ENCODE data around the gene HACL1. TPM values are rescaled to one million over a fixed set of nuclear protein-coding genes. Genes with fewer than 3 reads are reported as not detected.
"Not testable (repeated sequence)": the region's sequence is repeated elsewhere in the genome, so short reads cannot be mapped to it uniquely, and the experiment has no call there.

The HACL1 gene
- total RNA-seq, 1 experiment from 2014 or later, result 28.7 TPM

GRCh38 chr3:15611018-15611417, 9.6 kb upstream of the HACL1 start:
- Histone ChIP-seq H3F3A (ENCODE audit: insufficient read depth, low read depth) (no peaks in the 10 kb centered on the region), H2AFZ (no peak overlapping the region), H3K9me2 (ENCODE audit: insufficient read depth) (no peaks in the 10 kb centered on the region), H3K4me1 (replicated peaks; ENCODE audit: insufficient read depth) (no peaks in the 10 kb centered on the region; the same call in none of the 2 replicates), H3K4me3 (no peak overlapping the region), H3K36me3 (ENCODE audit: low read depth) (0 out of 2 replicates have a peak, but pooled peaks cover 4% of the 10 kb centered on the region), H3K9me3 (ENCODE audit: insufficient read depth, low read depth) (no peaks in the 10 kb centered on the region), H3K27ac (no peak overlapping the region), H4K20me1 (ENCODE audit: insufficient read depth) (no peaks in the 10 kb centered on the region), H3K27me3 (ENCODE audit: insufficient read depth, low read depth) (no peaks in the 10 kb centered on the region), H3K4me2 (no peak overlapping the region), H3K79me2 (ENCODE audit: low read depth) (no peaks in the 10 kb centered on the region)
- ChIA-PET POLR2A (ENCODE audit: unreplicated experiment) (interaction anchor here (0.6 to 0.7 kb wide), 2 partner anchors 154 to 513 kb away, joined by 5 to 7 read pairs; no protein-coding TSS in a partner anchor), CTCF (no interaction called here)
- no TSS peak for BruUV-seq (replicated peaks)
- TF ChIP-seq EZH2 (IDR thresholded peaks at IDR 0.05; ENCODE audit: low read depth) (no peak), CTCF (conservative IDR thresholded peaks at IDR 0.05) (no peak)
- DNase-seq, result no peak
- intact Hi-C loops (cut with micrococcal nuclease; ENCODE audit: unreplicated experiment), result no loop called here

GRCh38 chr3:15610082-15610759, 8.9 kb upstream of the HACL1 start:
- BruUV-seq (replicated peaks), result no TSS peak

GRCh38 chr3:15606434-15606891, 5.1 kb upstream of the HACL1 start:
- H3K9me2 ChIP-seq (ENCODE audit: insufficient read depth), result no peaks in the 10 kb centered on the region
- no peak overlapping the region for H3K27ac ChIP-seq
- no peaks in the 10 kb centered on the region for H4K20me1 ChIP-seq (ENCODE audit: insufficient read depth)
- ChIA-PET POLR2A (ENCODE audit: unreplicated experiment) (no interaction called here), CTCF (no interaction called here)
- no peak overlapping the region for H2AFZ ChIP-seq
- intact Hi-C loops (cut with micrococcal nuclease; ENCODE audit: unreplicated experiment), result loop anchor here (10.0 kb wide), 2 partner anchors 188 to 638 kb away; partner anchors contain the start of gene ANKRD28
- H3K36me3 ChIP-seq (ENCODE audit: low read depth), result 0 out of 2 replicates have a peak, but pooled peaks cover 4% of the 10 kb centered on the region
- no peaks in the 10 kb centered on the region for H3K9me3 ChIP-seq (ENCODE audit: insufficient read depth, low read depth)
- H3K4me1 ChIP-seq (replicated peaks; ENCODE audit: insufficient read depth), result peaks cover 9% of the 10 kb centered on the region
- no peak for TF ChIP-seq CTCF (conservative IDR thresholded peaks at IDR 0.05)
- TF ChIP-seq EZH2 (IDR thresholded peaks at IDR 0.05; ENCODE audit: low read depth), result no peak
- no peak overlapping the region for H3K4me3 ChIP-seq
- DNase-seq, result no peak
- no peak overlapping the region for H3K4me2 ChIP-seq
- peaks cover 11% of the 10 kb centered on the region for H3K79me2 ChIP-seq (ENCODE audit: low read depth)
- peaks cover 6% of the 10 kb centered on the region; the same call in 1 of the 2 replicates for H3F3A ChIP-seq (ENCODE audit: insufficient read depth, low read depth)
- no peaks in the 10 kb centered on the region for H3K27me3 ChIP-seq (ENCODE audit: insufficient read depth, low read depth)
- no TSS peak for BruUV-seq (replicated peaks)

More at GRCh38 chr3:15610082-15610759, 8.9 kb upstream of the HACL1 start:
- Histone ChIP-seq H3K79me2 (ENCODE audit: low read depth) (no peaks in the 10 kb centered on the region), H2AFZ (no peak overlapping the region), H3K4me3 (no peak overlapping the region), H4K20me1 (ENCODE audit: insufficient read depth) (no peaks in the 10 kb centered on the region), H3K36me3 (ENCODE audit: low read depth) (0 out of 2 replicates have a peak, but pooled peaks cover 4% of the 10 kb centered on the region), H3K4me2 (no peak overlapping the region), H3K27ac (no peak overlapping the region), H3K9me3 (ENCODE audit: insufficient read depth, low read depth) (no peaks in the 10 kb centered on the region), H3K4me1 (replicated peaks; ENCODE audit: insufficient read depth) (no peaks in the 10 kb centered on the region; the same call in none of the 2 replicates), H3K27me3 (ENCODE audit: insufficient read depth, low read depth) (no peaks in the 10 kb centered on the region), H3F3A (ENCODE audit: insufficient read depth, low read depth) (no peaks in the 10 kb centered on the region), H3K9me2 (ENCODE audit: insufficient read depth) (no peaks in the 10 kb centered on the region)
- ChIA-PET POLR2A (ENCODE audit: unreplicated experiment) (interaction anchor here (0.7 kb wide), 1 partner anchor 512 kb away, joined by 5 read pairs; no protein-coding TSS in a partner anchor), CTCF (no interaction called here)
- intact Hi-C loops (cut with micrococcal nuclease; ENCODE audit: unreplicated experiment), result no loop called here
- TF ChIP-seq EZH2 (IDR thresholded peaks at IDR 0.05; ENCODE audit: low read depth) (no peak), CTCF (conservative IDR thresholded peaks at IDR 0.05) (no peak)
- DNase-seq, result no peak

- H3K36me3 ChIP-seq (ENCODE audit: low read depth); POLR2A ChIA-PET (ENCODE audit: unreplicated experiment); H3K27ac ChIP-seq; H3K27me3 ChIP-seq (ENCODE audit: insufficient read depth, low read depth); H2AFZ ChIP-seq; H3K9me3 ChIP-seq (ENCODE audit: insufficient read depth, low read depth); H3K4me3 ChIP-seq; H3K4me2 ChIP-seq; H4K20me1 ChIP-seq (ENCODE audit: insufficient read depth); DNase-seq; BruUV-seq (replicated peaks); H3K9me2 ChIP-seq (ENCODE audit: insufficient read depth); CTCF ChIA-PET; H3F3A ChIP-seq (ENCODE audit: insufficient read depth, low read depth): not testable (repeated sequence)
- Histone ChIP-seq H3K4me1 (replicated peaks; ENCODE audit: insufficient read depth) (peaks cover 18% of the 10 kb centered on the region), H3K79me2 (ENCODE audit: low read depth) (peaks cover 24% of the 10 kb centered on the region)
- intact Hi-C loops (cut with micrococcal nuclease; ENCODE audit: unreplicated experiment), result loop anchor here (5.0 to 10.0 kb wide), 3 partner anchors 33 to 640 kb away; partner anchors contain the start of gene ANKRD28
Observed at GRCh38 chr3:15604584-15604983, 3.2 kb upstream of the HACL1 start.

GRCh38 chr3:15602816-15603215, 1.4 kb upstream of the HACL1 start:
- H4K20me1 ChIP-seq (ENCODE audit: insufficient read depth); H3F3A ChIP-seq (ENCODE audit: insufficient read depth, low read depth); BruUV-seq (replicated peaks); CTCF ChIA-PET; POLR2A ChIA-PET (ENCODE audit: unreplicated experiment); H3K9me2 ChIP-seq (ENCODE audit: insufficient read depth); H3K9me3 ChIP-seq (ENCODE audit: insufficient read depth, low read depth); H3K27me3 ChIP-seq (ENCODE audit: insufficient read depth, low read depth); H3K27ac ChIP-seq; DNase-seq: not testable (repeated sequence)
- H3K79me2 ChIP-seq (ENCODE audit: low read depth), result peaks cover 24% of the 10 kb centered on the region
- peaks cover 15% of the 10 kb centered on the region for H3K36me3 ChIP-seq (ENCODE audit: low read depth)
- peak overlapping the region; percentile 94; the same call in 1 of the 2 replicates for H2AFZ ChIP-seq
- peak overlapping the region; percentile 79 for H3K4me3 ChIP-seq
- intact Hi-C loops (cut with micrococcal nuclease; ENCODE audit: unreplicated experiment), result loop anchor here (5.0 to 10.0 kb wide), 3 partner anchors 34 to 642 kb away; partner anchors contain the start of gene ANKRD28
- H3K4me1 ChIP-seq (replicated peaks; ENCODE audit: insufficient read depth), result peaks cover 18% of the 10 kb centered on the region
- peak overlapping the region; percentile 84 for H3K4me2 ChIP-seq

All from PC-9 (cell line).